Body of pancreas (tissue), 4 donors: ENCODE measurements around the gene WDR86.

ENCODE experiments used
- POLR2A ChIP-seq, 3 donors: fragments of 450-650 bp; IDR thresholded peaks; one replicate each; pipeline ENCODE4 v1.6.1; 2016; ENCODE audit warnings: antibody characterized with exemption in 3 of 3, mild to moderate bottlenecking in 2 of 3
- TF ChIP-seq, protein P1 (sequence below), 7 experiments: fragments of 450-650 bp in 4 of 7; fragments of 200-600 bp in 3 of 7; sonication (generic) in 3 of 7; IDR thresholded peaks; one replicate each; pipeline ENCODE4 v1.5.1; 2016 to 2019; ENCODE audit warnings: antibody characterized with exemption in 7 of 7

DNA sequence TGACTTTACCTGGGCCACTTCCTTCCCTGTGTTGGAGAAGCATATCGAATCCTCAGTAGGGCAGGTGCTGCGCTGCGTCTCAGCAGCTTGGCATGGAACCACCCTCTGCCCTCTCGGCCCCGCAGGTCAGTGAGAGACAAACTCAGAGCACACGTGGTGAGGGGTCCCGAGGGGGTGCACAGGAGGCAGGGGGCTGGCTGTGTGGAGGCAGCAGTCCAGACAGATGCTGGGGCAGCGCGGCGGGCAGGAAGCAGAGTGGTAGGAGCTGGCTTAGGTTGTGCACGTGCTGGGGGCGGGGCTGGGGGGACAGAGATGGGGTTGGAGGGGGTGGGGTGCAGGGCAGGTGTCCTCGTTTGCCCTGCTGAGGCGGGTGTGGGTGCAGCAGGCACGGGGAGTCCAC is 35.1 kb downstream of the WDR86 start:
- TF ChIP-seq, protein P1, sequence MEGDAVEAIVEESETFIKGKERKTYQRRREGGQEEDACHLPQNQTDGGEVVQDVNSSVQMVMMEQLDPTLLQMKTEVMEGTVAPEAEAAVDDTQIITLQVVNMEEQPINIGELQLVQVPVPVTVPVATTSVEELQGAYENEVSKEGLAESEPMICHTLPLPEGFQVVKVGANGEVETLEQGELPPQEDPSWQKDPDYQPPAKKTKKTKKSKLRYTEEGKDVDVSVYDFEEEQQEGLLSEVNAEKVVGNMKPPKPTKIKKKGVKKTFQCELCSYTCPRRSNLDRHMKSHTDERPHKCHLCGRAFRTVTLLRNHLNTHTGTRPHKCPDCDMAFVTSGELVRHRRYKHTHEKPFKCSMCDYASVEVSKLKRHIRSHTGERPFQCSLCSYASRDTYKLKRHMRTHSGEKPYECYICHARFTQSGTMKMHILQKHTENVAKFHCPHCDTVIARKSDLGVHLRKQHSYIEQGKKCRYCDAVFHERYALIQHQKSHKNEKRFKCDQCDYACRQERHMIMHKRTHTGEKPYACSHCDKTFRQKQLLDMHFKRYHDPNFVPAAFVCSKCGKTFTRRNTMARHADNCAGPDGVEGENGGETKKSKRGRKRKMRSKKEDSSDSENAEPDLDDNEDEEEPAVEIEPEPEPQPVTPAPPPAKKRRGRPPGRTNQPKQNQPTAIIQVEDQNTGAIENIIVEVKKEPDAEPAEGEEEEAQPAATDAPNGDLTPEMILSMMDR (IDR thresholded peaks at IDR 0.05): no peak
- no peak for TF ChIP-seq POLR2A (IDR thresholded peaks at IDR 0.05)
